Right atrium auricular region (tissue), 2 donors: ENCODE results near the gene TEF. TPM values are rescaled to one million over a fixed set of nuclear protein-coding genes. Genes with fewer than 3 reads are reported as not detected.

Experiments used
- DNase-seq: peaks from one replicate; pipeline ENCODE4 v3.0.0-alpha.2; 2019; ENCODE audit warnings: low spot score
- H3K27ac ChIP-seq, 2 donors: fragments of 200-600 bp; sonication (generic); 1 replicate in 1 of 2; 2 replicates in 1 of 2; pipeline ENCODE4 v1.5.1; 2016 to 2019
- H3K27me3 ChIP-seq, 2 donors: fragments of 200-600 bp; sonication (generic); one replicate each; pipeline versions ENCODE4 v1.5.1 to v1.6.0; 2017 to 2019
- H3K36me3 ChIP-seq: fragments of 200-600 bp; sonication (generic); one replicate; pipeline ENCODE4 v1.5.1; 2016
- H3K4me1 ChIP-seq, 2 donors: fragments of 200-600 bp; sonication (generic); one replicate each; pipeline versions ENCODE4 v1.5.1 to v1.6.0; 2017 to 2019
- H3K4me3 ChIP-seq, 2 donors: fragments of 200-600 bp; sonication (generic); 1 replicate in 1 of 2; 2 replicates in 1 of 2; pipeline ENCODE4 v1.5.1; 2017 to 2019; ENCODE audit warnings: mild to moderate bottlenecking in 1 of 2, moderate library complexity in 1 of 2
- H3K9me3 ChIP-seq, 2 donors: fragments of 200-600 bp; sonication (generic); one replicate each; pipeline ENCODE4 v1.5.1; 2019
- CTCF ChIP-seq, 2 donors: fragments of 200-600 bp; sonication (generic); IDR thresholded peaks; one replicate each; pipeline ENCODE4 v1.5.1; 2019; ENCODE audit warnings: antibody characterized with exemption in 2 of 2
- total RNA-seq, 2 donors: library from RNA; depleted of rRNA; stranded (reverse); fragments of >200 nt; gene quantifications; one replicate each; pipeline ENCODE4 v1.1.0, GENCODE V29; 2016

Gene TEF
- total RNA-seq, 2 donors from 2014 or later = 12.7 to 14.2 TPM

GRCh38 chr22:41350087-41350486, 31.7 kb upstream of the TEF start:
- H3K27ac ChIP-seq = no peak overlapping the region
- TF ChIP-seq CTCF (IDR thresholded peaks at IDR 0.05) = no peak
- peaks cover 97% of the 10 kb centered on the region for H3K36me3 ChIP-seq
- H3K27me3 ChIP-seq = no peaks in the 10 kb centered on the region
- no peak overlapping the region for H3K4me3 ChIP-seq
- DNase-seq = no peak
- peaks cover 0 to 5% of the 10 kb centered on the region in 2 donors for H3K4me1 ChIP-seq
- H3K9me3 ChIP-seq = no peaks in the 10 kb centered on the region

GRCh38 chr22:41351011-41351410, 30.7 kb upstream of the TEF start:
- Histone ChIP-seq H3K9me3 (no peaks in the 10 kb centered on the region), H3K4me3 (no peak overlapping the region), H3K36me3 (peaks cover 97% of the 10 kb centered on the region), H3K27ac (no peak overlapping the region), H3K27me3 (no peaks in the 10 kb centered on the region), H3K4me1 (peaks cover 0 to 5% of the 10 kb centered on the region in 2 donors)
- no peak for DNase-seq
- TF ChIP-seq CTCF (IDR thresholded peaks at IDR 0.05) = no peak

GRCh38 chr22:41352058-41352457, 29.7 kb upstream of the TEF start:
- Histone ChIP-seq H3K4me1 (peaks cover 0 to 5% of the 10 kb centered on the region in 2 donors), H3K4me3 (no peak overlapping the region), H3K36me3 (peaks cover 97% of the 10 kb centered on the region), H3K27me3 (no peaks in the 10 kb centered on the region), H3K9me3 (no peaks in the 10 kb centered on the region), H3K27ac (no peak overlapping the region)
- DNase-seq = no peak
- TF ChIP-seq CTCF (IDR thresholded peaks at IDR 0.05) = no peak

- H3K27me3 ChIP-seq = no peaks in the 10 kb centered on the region
- no peak overlapping the region for H3K4me3 ChIP-seq
- no peaks in the 10 kb centered on the region for H3K9me3 ChIP-seq
- no peak for DNase-seq
- TF ChIP-seq CTCF (IDR thresholded peaks at IDR 0.05) = no peak
- peaks cover 92% of the 10 kb centered on the region for H3K36me3 ChIP-seq
- peaks cover 0 to 5% of the 10 kb centered on the region in 2 donors for H3K4me1 ChIP-seq
- H3K27ac ChIP-seq = no peak overlapping the region
These were observed 27.7 kb upstream of the TEF start for GRCh38 chr22:41353862-41354575.

GRCh38 chr22:41354979-41355378, 26.8 kb upstream of the TEF start:
- no peak for TF ChIP-seq CTCF (IDR thresholded peaks at IDR 0.05)
- Histone ChIP-seq H3K27ac (no peak overlapping the region), H3K4me3 (no peak overlapping the region), H3K4me1 (peaks cover 0 to 6% of the 10 kb centered on the region in 2 donors), H3K27me3 (no peaks in the 10 kb centered on the region), H3K9me3 (no peaks in the 10 kb centered on the region), H3K36me3 (peaks cover 82% of the 10 kb centered on the region)
- no peak for DNase-seq

- no peaks in the 10 kb centered on the region for H3K9me3 ChIP-seq
- peaks cover 0 to 6% of the 10 kb centered on the region in 2 donors for H3K4me1 ChIP-seq
- no peak overlapping the region for H3K4me3 ChIP-seq
- DNase-seq = no peak
- no peak overlapping the region for H3K27ac ChIP-seq
- no peaks in the 10 kb centered on the region for H3K27me3 ChIP-seq
- H3K36me3 ChIP-seq = peaks cover 74% of the 10 kb centered on the region
- no peak for TF ChIP-seq CTCF (IDR thresholded peaks at IDR 0.05)
These were observed 25.8 kb upstream of the TEF start for GRCh38 chr22:41355895-41356294.
